ENCODE measurements around the gene POLR2E.

DNA sequence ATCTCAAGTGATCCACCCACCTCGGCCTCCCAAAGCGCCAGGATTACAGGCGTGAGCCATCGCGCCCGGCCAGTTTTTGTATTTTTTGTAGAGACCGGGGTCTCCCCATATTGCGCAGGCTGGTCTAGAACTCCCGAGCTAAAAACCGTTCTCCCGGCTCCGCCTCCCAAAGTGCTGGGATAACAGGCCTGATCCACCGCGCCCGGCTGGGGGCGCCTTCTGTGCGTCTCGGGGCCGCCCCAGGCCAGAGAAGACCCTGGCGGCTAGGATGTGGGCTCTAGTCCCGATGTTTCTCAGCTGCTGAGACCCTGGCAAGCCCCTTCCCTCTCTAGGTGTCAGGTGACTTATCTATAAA lies 24.6 kb downstream of the POLR2E start:
- no peak for TF ChIP-seq EZH2 (IDR thresholded peaks at IDR 0.05; ENCODE audit: low read depth)
- TF ChIP-seq, protein P1, sequence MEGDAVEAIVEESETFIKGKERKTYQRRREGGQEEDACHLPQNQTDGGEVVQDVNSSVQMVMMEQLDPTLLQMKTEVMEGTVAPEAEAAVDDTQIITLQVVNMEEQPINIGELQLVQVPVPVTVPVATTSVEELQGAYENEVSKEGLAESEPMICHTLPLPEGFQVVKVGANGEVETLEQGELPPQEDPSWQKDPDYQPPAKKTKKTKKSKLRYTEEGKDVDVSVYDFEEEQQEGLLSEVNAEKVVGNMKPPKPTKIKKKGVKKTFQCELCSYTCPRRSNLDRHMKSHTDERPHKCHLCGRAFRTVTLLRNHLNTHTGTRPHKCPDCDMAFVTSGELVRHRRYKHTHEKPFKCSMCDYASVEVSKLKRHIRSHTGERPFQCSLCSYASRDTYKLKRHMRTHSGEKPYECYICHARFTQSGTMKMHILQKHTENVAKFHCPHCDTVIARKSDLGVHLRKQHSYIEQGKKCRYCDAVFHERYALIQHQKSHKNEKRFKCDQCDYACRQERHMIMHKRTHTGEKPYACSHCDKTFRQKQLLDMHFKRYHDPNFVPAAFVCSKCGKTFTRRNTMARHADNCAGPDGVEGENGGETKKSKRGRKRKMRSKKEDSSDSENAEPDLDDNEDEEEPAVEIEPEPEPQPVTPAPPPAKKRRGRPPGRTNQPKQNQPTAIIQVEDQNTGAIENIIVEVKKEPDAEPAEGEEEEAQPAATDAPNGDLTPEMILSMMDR (conservative IDR thresholded peaks at IDR 0.05), result no peak
